HTERT RPE-1 (cell line): ENCODE results near the gene KRTAP9-8.
"Not testable (repeated sequence)": the region's sequence is repeated elsewhere in the genome, so short reads cannot be mapped to it uniquely, and the experiment has no call there.

Source experiments
- in situ Hi-C: fragments of 300-500 bp; cut with MboI; formaldehyde crosslinking; loops from 4 replicates; pipeline ENCODE4 v1.14.3; 2020; ENCODE audit warnings: low sequenced_read_pairs

Gene KRTAP9-8

DNA sequence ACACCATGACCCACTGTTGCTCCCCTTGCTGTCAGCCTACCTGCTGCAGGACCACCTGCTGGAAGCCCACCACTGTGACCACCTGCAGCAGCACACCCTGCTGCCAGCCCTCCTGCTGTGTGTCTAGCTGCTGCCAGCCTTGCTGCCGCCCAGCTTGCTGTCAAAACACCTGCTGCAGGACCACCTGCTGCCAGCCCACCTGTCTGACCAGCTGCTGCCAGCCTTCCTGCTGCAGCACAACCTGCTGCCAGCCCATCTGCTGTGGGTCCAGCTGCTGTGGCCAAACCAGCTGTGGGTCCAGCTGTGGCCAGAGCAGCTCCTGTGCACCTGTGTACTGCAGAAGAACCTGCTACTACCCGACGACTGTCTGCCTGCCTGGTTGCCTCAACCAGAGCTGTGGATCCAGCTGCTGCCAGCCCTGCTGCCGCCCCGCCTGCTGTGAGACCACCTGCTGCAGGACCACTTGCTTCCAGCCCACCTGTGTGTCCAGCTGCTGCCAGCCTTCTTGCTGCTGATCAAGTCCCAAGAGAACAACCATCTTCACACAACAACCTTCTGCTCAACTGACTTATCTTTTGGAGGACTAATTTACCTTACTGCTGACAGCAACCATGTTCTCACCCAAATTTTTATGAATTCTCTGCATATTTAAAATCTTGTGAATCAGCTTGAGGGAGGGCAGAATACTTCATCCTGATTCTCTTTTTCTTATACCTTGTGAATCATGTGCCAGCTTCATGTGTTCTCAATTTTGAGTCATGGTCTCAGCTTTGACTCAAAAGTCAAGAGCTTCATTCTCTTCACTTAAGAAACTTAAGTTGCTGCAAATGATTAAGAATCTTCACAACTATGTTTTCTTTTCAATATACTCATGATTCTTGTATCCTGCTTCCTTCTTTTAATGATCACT lies 17.8 kb downstream of the KRTAP9-8 start, which contains the start of gene KRTAP9-9:
Gene KRTAP9-9 (plus strand): TSS at position 4 of the 910 bp plus-strand sequence.
- in situ Hi-C loops: not testable (repeated sequence)

GRCh38 chr17:41256291-41256685 lies 18.5 kb downstream of the KRTAP9-8 start:
- in situ Hi-C loops: no loop called here

- in situ Hi-C loops: no loop called here
Observed at GRCh38 chr17:41258406-41258805, 20.6 kb downstream of the KRTAP9-8 start.

- in situ Hi-C loops: no loop called here
Observed at GRCh38 chr17:41263212-41263611, 25.4 kb downstream of the KRTAP9-8 start.

DNA sequence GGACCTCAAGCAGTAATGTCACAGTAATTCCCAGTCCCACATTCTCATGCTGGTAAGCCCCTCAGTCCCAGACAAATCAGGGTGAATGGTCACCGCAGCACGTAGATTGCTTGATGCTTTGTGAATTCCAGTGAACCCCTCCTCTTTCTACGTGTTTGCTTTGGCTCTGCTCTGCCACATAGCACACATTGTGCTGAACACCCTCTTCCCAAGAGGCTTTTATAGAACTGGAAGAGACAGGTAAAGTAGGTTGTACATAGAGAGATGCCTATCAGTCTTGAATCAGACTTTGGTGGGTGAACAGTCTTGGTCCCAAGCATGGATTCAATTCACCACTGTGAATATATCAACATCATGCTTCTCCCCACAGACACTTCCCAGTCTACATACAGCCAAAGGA lies 26.8 kb downstream of the KRTAP9-8 start:
- in situ Hi-C loops: no loop called here

GRCh38 chr17:41265078-41265477 lies 27.3 kb downstream of the KRTAP9-8 start, which contains the start of gene KRTAP9-6:
Gene KRTAP9-6 (plus strand): TSS chr17:41265378. CDS start chr17:41265378, 0 bp downstream.
- in situ Hi-C loops: no loop called here

GRCh38 chr17:41267711-41268110 lies 29.9 kb downstream of the KRTAP9-8 start:
- in situ Hi-C loops: no loop called here

DNA sequence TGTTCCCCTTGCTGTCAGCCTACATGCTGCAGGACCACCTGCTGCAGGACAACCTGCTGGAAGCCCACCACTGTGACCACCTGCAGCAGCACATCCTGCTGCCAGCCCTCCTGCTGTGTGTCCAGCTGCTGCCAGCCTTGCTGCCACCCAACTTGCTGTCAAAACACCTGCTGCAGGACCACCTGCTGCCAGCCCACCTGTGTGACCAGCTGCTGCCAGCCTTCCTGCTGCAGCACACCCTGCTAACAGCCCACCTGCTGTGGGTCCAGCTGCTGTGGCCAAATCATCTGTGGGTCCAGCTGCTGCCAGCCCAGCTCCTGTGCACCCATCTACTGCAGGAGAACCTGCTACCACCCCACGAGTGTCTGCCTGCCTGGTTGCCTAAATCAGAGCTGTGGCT lies 33.5 kb downstream of the KRTAP9-8 start:
- in situ Hi-C loops: not testable (repeated sequence)

GRCh38 chr17:41271858-41272257 lies 34.1 kb downstream of the KRTAP9-8 start:
- in situ Hi-C loops: no loop called here

DNA sequence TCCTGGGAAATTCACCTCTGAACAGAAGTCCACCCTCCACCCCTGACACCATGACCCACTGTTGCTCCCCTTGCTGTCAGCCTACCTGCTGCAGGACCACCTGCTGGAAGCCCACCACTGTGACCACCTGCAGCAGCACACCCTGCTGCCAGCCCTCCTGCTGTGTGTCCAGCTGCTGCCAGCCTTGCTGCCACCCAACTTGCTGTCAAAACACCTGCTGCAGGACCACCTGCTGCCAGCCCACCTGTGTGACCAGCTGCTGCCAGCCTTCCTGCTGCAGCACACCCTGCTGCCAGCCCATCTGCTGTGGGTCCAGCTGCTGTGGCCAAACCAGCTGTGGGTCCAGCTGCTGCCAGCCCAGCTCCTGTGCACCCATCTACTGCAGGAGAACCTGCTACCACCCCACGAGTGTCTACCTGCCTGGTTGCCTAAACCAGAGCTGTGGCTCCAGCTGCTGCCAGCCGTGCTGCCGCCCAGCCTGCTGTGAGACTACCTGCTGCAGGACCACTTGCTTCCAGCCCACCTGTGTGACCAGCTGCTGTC lies 37.9 kb downstream of the KRTAP9-8 start, which contains the start of gene KRTAP9-7:
Gene KRTAP9-7 (plus strand): TSS at position 51 of the 543 bp plus-strand sequence. CDS start 0 bp downstream, at position 51.
- in situ Hi-C loops: not testable (repeated sequence)

DNA sequence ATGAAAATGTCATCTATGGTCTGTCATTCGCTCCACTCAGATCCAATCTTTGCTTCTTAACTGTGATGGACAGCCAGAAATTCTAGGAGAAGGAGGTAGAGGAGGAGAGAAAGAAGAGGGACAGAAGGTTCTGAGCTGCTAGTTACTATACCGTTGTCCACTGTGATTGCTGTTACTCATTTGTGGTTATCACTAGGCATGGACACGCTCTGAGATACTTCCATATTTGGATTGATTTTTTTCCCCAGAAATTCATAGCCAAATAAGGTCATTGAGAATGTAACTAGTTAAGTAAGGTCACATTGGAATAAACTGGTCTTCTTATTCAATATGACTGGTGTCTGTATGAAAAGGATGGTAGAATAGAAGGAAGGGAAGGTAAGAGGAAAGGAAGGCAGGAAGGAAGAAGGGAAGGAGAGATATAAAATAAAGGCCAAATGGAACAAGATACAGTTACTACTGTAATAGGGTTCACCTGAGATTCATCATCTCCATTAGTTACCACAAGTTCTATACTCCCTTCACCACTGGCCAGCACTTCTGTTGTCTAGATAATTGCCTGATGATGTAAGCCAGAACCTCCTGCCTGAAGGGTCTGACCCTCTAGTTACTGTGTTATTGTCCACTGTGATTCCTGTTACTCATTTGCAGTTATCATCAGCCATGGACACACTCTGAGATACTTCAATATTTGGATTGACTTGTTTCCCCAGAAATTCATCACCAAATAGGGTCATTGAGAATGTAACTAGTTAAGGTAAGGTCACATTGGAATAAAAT lies 40.6 kb downstream of the KRTAP9-8 start:
- in situ Hi-C loops: no loop called here

DNA sequence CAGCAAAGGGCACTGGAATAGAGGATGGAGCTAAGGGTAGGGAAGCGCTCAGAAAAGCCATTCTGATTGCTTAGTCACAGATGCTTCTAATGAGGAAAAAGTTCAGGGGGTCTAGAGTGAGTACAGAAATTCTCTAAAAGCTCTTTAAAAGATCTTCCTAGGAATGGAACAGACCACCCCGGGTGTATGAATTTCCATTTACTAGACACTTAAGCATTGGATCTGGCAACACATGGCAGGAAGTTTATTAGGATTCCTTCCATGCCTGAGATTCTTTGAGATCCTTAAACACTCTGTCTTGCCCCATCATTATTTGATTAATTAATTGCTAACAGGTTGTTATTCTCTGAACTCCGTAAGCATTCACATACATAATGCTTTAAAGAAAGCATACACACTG lies 46.2 kb downstream of the KRTAP9-8 start:
- in situ Hi-C loops: no loop called here

GRCh38 chr17:41284546-41284945 lies 46.7 kb downstream of the KRTAP9-8 start:
- in situ Hi-C loops: no loop called here

DNA sequence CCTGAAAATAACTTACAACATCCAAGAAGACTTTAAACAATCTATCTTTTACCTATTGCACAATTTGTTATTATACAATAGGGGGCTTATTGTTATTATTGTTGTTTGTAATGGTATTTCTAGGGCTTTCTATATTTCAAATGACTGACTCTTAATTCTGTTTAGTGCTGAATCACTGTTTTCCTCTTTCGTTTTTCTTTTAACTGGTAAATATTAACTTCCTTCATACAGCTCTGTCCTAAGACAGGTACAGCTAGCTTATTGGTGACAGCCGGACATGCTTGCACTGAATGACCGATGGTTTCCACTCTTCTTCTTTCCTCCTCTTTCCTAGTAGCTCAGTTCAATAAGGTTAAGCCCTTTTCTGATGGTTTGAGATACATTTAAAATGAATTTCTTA lies 49.3 kb downstream of the KRTAP9-8 start:
- in situ Hi-C loops: no loop called here
